HCT116 (cell line): ENCODE results near the gene COLEC11. TPM values are rescaled to one million over a fixed set of nuclear protein-coding genes. Genes with fewer than 3 reads are reported as not detected.

ENCODE experiments used
- ATAC-seq: fragments of 200-7000 bp; cut with Tn5 transposase; 2 replicates; pipeline ENCODE4 v1.9.1; 2020; ENCODE audit warnings: mild to moderate bottlenecking, moderate library complexity
- BruUV-seq: library from RNA; stranded (reverse); fragments of 400-500 nt; replicated peaks from 2 replicates; lab custom pipeline; 2021; lab: Mats Ljungman, UMichigan
- CTCF ChIA-PET: fragments of 300-600 bp; sonication (Branson Sonifier 250); formaldehyde crosslinking; loops from one replicate; lab custom pipeline; 2021; ENCODE audit warnings: antibody characterized with exemption; lab: Charles Lee
- POLR2A ChIA-PET: fragments of 300-600, 350-600 bp; sonication (Branson Sonifier 250); formaldehyde crosslinking; loops from one replicate; lab custom pipeline; 2021; ENCODE audit warnings: antibody characterized with exemption; lab: Charles Lee
- RAD21 ChIA-PET, 2 experiments: fragments of 300-600 bp; sonication (Branson Sonifier 250); formaldehyde crosslinking; loops; one replicate each; lab custom pipeline; 2023; ENCODE audit warnings: low total read pairs in 2 of 2; ENCODE audit not compliant: uncharacterized antibody in 2 of 2, unreplicated experiment in 2 of 2, low non-redundant PET in 1 of 2; lab: Charles Lee
- DNase-seq: peaks from one replicate; pipeline ENCODE4 v3.0.0-alpha.2; 2010; ENCODE audit warnings: low read depth, low spot score
- H2AFZ ChIP-seq: fragments of 200-600 bp; shearing (Covaris generic), sonication (generic); 2 replicates; pipeline ENCODE4 v1.6.1; 2017; ENCODE audit warnings: low read depth, mixed run types, mixed read lengths, antibody characterized with exemption, low read length; ENCODE audit not compliant: poor library complexity, severe bottlenecking
- H3K27ac ChIP-seq: 2 replicates; pipeline ENCODE4 v1.5.1; 2012; ENCODE audit warnings: low read depth, low read length
- H3K27me3 ChIP-seq: fragments of 200-600 bp; sonication (generic); 2 replicates; pipeline ENCODE4 v1.6.1; 2016; ENCODE audit warnings: mixed run types, low read length, mixed read lengths; ENCODE audit not compliant: insufficient read depth
- H3K36me3 ChIP-seq, 2 experiments: fragments of 200-500 bp in 1 of 2; fragments of 200-600 bp in 1 of 2; sonication (Bioruptor generic) in 1 of 2; sonication (generic) in 1 of 2; 2 replicates each; pipeline versions ENCODE4 v1.5.1 to v1.6.1; 2014 to 2016; ENCODE audit warnings: low read length in 2 of 2, inconsistent platforms in 1 of 2, mixed read lengths in 1 of 2, mixed run types in 1 of 2; ENCODE audit not compliant: insufficient read depth in 2 of 2, control insufficient read depth in 1 of 2
- H3K4me1 ChIP-seq, 2 experiments: fragments of 200-600 bp in 1 of 2; sonication (generic) in 1 of 2; 2 replicates each; pipeline versions ENCODE4 v1.5.1 to v1.6.1; 2012 to 2017; ENCODE audit warnings: low read length in 2 of 2, inconsistent platforms in 1 of 2, mild to moderate bottlenecking in 1 of 2, mixed read lengths in 1 of 2, mixed run types in 1 of 2, moderate library complexity in 1 of 2; ENCODE audit not compliant: insufficient read depth in 2 of 2, control insufficient read depth in 1 of 2
- H3K4me2 ChIP-seq: fragments of 200-600 bp; sonication (generic); 2 replicates; pipeline ENCODE4 v1.6.1; 2017; ENCODE audit warnings: mixed run types, low read length, mixed read lengths
- H3K4me3 ChIP-seq, 2 experiments: fragments of 200-600 bp in 1 of 2; sonication (generic) in 1 of 2; replicated peaks in 1 of 2; 2 replicates each; pipeline ENCODE4 v1.5.1; 2011 to 2016; ENCODE audit warnings: low read length in 2 of 2, control low read depth in 1 of 2, low read depth in 1 of 2, mild to moderate bottlenecking in 1 of 2, mixed read lengths in 1 of 2, mixed run types in 1 of 2
- H3K79me2 ChIP-seq: fragments of 200-600 bp; sonication (generic); 2 replicates; pipeline ENCODE4 v1.6.1; 2017; ENCODE audit warnings: mild to moderate bottlenecking, mixed run types, low read length, moderate library complexity, mixed read lengths; ENCODE audit not compliant: insufficient read depth
- H3K9ac ChIP-seq: fragments of 200-600 bp; sonication (generic); 2 replicates; pipeline ENCODE4 v1.6.1; 2016; ENCODE audit warnings: low read length, mixed read lengths
- H3K9me2 ChIP-seq: fragments of 200-600 bp; sonication (generic), shearing (Covaris generic); 2 replicates; pipeline ENCODE4 v1.6.1; 2017; ENCODE audit warnings: mixed run types, mild to moderate bottlenecking, moderate library complexity; ENCODE audit not compliant: insufficient read depth
- H3K9me3 ChIP-seq, 2 experiments: fragments of 200-500 bp in 1 of 2; fragments of 200-600 bp in 1 of 2; sonication (Bioruptor generic) in 1 of 2; sonication (generic) in 1 of 2; 2 replicates each; pipeline ENCODE4 v1.6.1; 2014 to 2017; ENCODE audit warnings: low read length in 2 of 2, mixed read lengths in 2 of 2, inconsistent platforms in 1 of 2, low read depth in 1 of 2, mild to moderate bottlenecking in 1 of 2, mixed run types in 1 of 2, moderate library complexity in 1 of 2; ENCODE audit not compliant: control insufficient read depth in 1 of 2, insufficient read depth in 1 of 2
- H4K20me1 ChIP-seq: fragments of 200-600 bp; sonication (generic), shearing (Covaris generic); 2 replicates; pipeline ENCODE4 v1.6.1; 2017; ENCODE audit warnings: mixed run types, mild to moderate bottlenecking, moderate library complexity; ENCODE audit not compliant: insufficient read depth
- CBX3 ChIP-seq: IDR thresholded peaks from 2 replicates; pipeline ENCODE4 v1.6.1; 2012; ENCODE audit warnings: low read depth
- CEBPB ChIP-seq: IDR thresholded peaks from 2 replicates; pipeline ENCODE4 v1.6.1; 2012; ENCODE audit warnings: low read depth
- EGR1 ChIP-seq: IDR thresholded peaks from 2 replicates; pipeline ENCODE4 v1.6.1; 2012; ENCODE audit warnings: low read depth
- ELF1 ChIP-seq: IDR thresholded peaks from 2 replicates; pipeline ENCODE4 v1.6.1; 2012; ENCODE audit warnings: low read depth, borderline replicate concordance
- EZH2 ChIP-seq: fragments of 200-600 bp; sonication (generic); IDR thresholded peaks from 2 replicates; pipeline ENCODE4 v1.6.1; 2017; ENCODE audit warnings: antibody characterized with exemption, mixed run types
- FOSL1 ChIP-seq: IDR thresholded peaks from 2 replicates; pipeline ENCODE4 v1.6.1; 2012; ENCODE audit warnings: low read depth
- JUND ChIP-seq: IDR thresholded peaks from 2 replicates; pipeline ENCODE4 v1.6.1; 2012
- POLR2AphosphoS5 ChIP-seq: IDR thresholded peaks from 2 replicates; pipeline ENCODE4 v1.6.1; 2011; ENCODE audit warnings: mild to moderate bottlenecking, low read depth, low read length, moderate library complexity
- RAD21 ChIP-seq: IDR thresholded peaks from 2 replicates; pipeline ENCODE4 v1.6.1; 2012; ENCODE audit warnings: low read depth, mild to moderate bottlenecking
- SIN3A ChIP-seq: IDR thresholded peaks from 2 replicates; pipeline ENCODE4 v1.6.1; 2012; ENCODE audit warnings: low read depth
- SP1 ChIP-seq: IDR thresholded peaks from 2 replicates; pipeline ENCODE4 v1.6.1; 2012; ENCODE audit warnings: low read depth
- SRF ChIP-seq: IDR thresholded peaks from 2 replicates; pipeline ENCODE4 v1.6.1; 2012; ENCODE audit warnings: low read depth
- TCF7L2 ChIP-seq: IDR thresholded peaks from 2 replicates; pipeline ENCODE4 v1.7.0; 2011; ENCODE audit warnings: borderline replicate concordance, inconsistent platforms; ENCODE audit not compliant: insufficient read depth, insufficient read length; ENCODE audit errors: extremely low read depth
- YY1 ChIP-seq: IDR thresholded peaks from 2 replicates; pipeline ENCODE4 v1.6.1; 2011; ENCODE audit warnings: low read length, low read depth, moderate library complexity, mild to moderate bottlenecking; ENCODE audit not compliant: insufficient replicate concordance; ENCODE audit errors: extremely low read depth
- ZBTB33 ChIP-seq: IDR thresholded peaks from 2 replicates; pipeline ENCODE4 v1.6.1; 2011; ENCODE audit warnings: mild to moderate bottlenecking, low read length, moderate library complexity; ENCODE audit not compliant: insufficient replicate concordance; ENCODE audit errors: extremely low read depth
- ZNF274 ChIP-seq: fragments of 200-500 bp; sonication (Bioruptor generic); IDR thresholded peaks from 2 replicates; pipeline ENCODE4 v1.6.1; 2014; ENCODE audit warnings: mild to moderate bottlenecking, low read depth, low read length, inconsistent platforms
- intact Hi-C: fragments of 100-400 bp; cut with micrococcal nuclease; formaldehyde crosslinking; loops from 2 replicates; pipeline ENCODE4 v1.10.0; 2022
- total RNA-seq: library from RNA; stranded (reverse); gene quantifications from one replicate; pipeline ENCODE4 v1.2.1, GENCODE V29; 2021; ENCODE audit not compliant: unreplicated experiment
- TF ChIP-seq, protein P1 (sequence below): IDR thresholded peaks from 2 replicates; pipeline ENCODE4 v1.6.1; 2012

The COLEC11 gene
- total RNA-seq, 1 experiment from 2014 or later, result 0.15 TPM

- TF ChIP-seq ZNF274 (no peak), ELF1 (no peak)
Measured at GRCh38 chr2:3649581-3649980, 54.7 kb downstream of the COLEC11 start (continued).

GRCh38 chr2:3650140-3650920, 55.4 kb downstream of the COLEC11 start:
- RAD21 ChIA-PET, result no interaction called here
- DNase-seq (no peak), ATAC-seq (peak; percentile 8; the same call in 1 of the 2 replicates)
- Histone ChIP-seq H3K4me2 (peak overlapping the region; percentile 58), H3K4me1 (peaks cover 0 to 5% of the 10 kb centered on the region in 2 experiments; a peak in 2 of 4 replicates), H3K9me3 (no peaks in the 10 kb centered on the region), H3K4me3 (no peak overlapping the region), H3K9me2 (no peaks in the 10 kb centered on the region), H3K9ac (no peak overlapping the region), H3K36me3 (no peaks in the 10 kb centered on the region), H3K27me3 (no peaks in the 10 kb centered on the region), H2AFZ (peak overlapping the region; percentile 99), H3K79me2 (no peaks in the 10 kb centered on the region), H4K20me1 (no peaks in the 10 kb centered on the region), H3K27ac (no peak overlapping the region)
- BruUV-seq, result no TSS peak
- intact Hi-C loops, result loop anchor here (5.0 to 10.0 kb wide), 3 partner anchors 116 to 808 kb away; no protein-coding TSS in a partner anchor
- POLR2A ChIA-PET, result no interaction called here
- TF ChIP-seq FOSL1 (no peak), SRF (no peak), RAD21 (no peak), CEBPB (no peak), EZH2 (no peak), YY1 (no peak), JUND (no peak), EGR1 (no peak), TCF7L2 (no peak), ZBTB33 (no peak), CBX3 (no peak), ELF1 (no peak), ZNF274 (no peak), SP1 (no peak), SIN3A (no peak), POLR2AphosphoS5 (no peak)
- TF ChIP-seq, protein P1, sequence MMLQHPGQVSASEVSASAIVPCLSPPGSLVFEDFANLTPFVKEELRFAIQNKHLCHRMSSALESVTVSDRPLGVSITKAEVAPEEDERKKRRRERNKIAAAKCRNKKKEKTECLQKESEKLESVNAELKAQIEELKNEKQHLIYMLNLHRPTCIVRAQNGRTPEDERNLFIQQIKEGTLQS, result no peak
- CTCF ChIA-PET, result no interaction called here
